Measurements from ENCODE around the gene GPR26. TPM values are rescaled to one million over a fixed set of nuclear protein-coding genes. Genes with fewer than 3 reads are reported as not detected.

GPR26 gene
- total RNA-seq, 4 donors from 2014 or later, result not detected

GRCh38 chr10:123622381-123622780 lies 43.8 kb upstream of the GPR26 start:
- ATAC-seq (ENCODE audit: low FRiP score), result no peak
- DNase-seq (ENCODE audit: low spot score), result no peak
- TF ChIP-seq CTCF (IDR thresholded peaks at IDR 0.05), result no peak

- ATAC-seq (ENCODE audit: low FRiP score) (no peak), DNase-seq (ENCODE audit: low spot score) (no peak)
- TF ChIP-seq CTCF (IDR thresholded peaks at IDR 0.05), result no peak
These were observed 42.1 kb upstream of the GPR26 start for GRCh38 chr10:123624086-123624485.

GRCh38 chr10:123633106-123633505 lies 33.0 kb upstream of the GPR26 start:
- TF ChIP-seq CTCF (IDR thresholded peaks at IDR 0.05), result no peak
- no peak for DNase-seq (ENCODE audit: low spot score)
- ATAC-seq (ENCODE audit: low FRiP score), result no peak

- TF ChIP-seq CTCF (IDR thresholded peaks at IDR 0.05), result no peak
- no peak for ATAC-seq (ENCODE audit: low FRiP score)
- DNase-seq (ENCODE audit: low spot score), result no peak
These were observed 32.5 kb upstream of the GPR26 start for GRCh38 chr10:123633636-123634035.

GRCh38 chr10:123634221-123634620 lies 31.9 kb upstream of the GPR26 start:
- no peak for TF ChIP-seq CTCF (IDR thresholded peaks at IDR 0.05)
- no peak for DNase-seq (ENCODE audit: low spot score)
- no peak for ATAC-seq (ENCODE audit: low FRiP score)

- DNase-seq (ENCODE audit: low spot score) (no peak), ATAC-seq (ENCODE audit: low FRiP score) (no peak)
- no peak for TF ChIP-seq CTCF (IDR thresholded peaks at IDR 0.05)
These were observed 31.0 kb upstream of the GPR26 start for GRCh38 chr10:123635131-123635530.

GRCh38 chr10:123635745-123636144 lies 30.4 kb upstream of the GPR26 start:
- TF ChIP-seq CTCF (IDR thresholded peaks at IDR 0.05), result no peak
- no peak for ATAC-seq (ENCODE audit: low FRiP score)
- no peak for DNase-seq (ENCODE audit: low spot score)

Data from omental fat pad (tissue), 4 donors.